ENCODE data around the gene RAF1. TPM values are rescaled to one million over a fixed set of nuclear protein-coding genes. Genes with fewer than 3 reads are reported as not detected.

Gene RAF1
- total RNA-seq, 1 donor from 2014 or later, result 96.8 TPM

DNA sequence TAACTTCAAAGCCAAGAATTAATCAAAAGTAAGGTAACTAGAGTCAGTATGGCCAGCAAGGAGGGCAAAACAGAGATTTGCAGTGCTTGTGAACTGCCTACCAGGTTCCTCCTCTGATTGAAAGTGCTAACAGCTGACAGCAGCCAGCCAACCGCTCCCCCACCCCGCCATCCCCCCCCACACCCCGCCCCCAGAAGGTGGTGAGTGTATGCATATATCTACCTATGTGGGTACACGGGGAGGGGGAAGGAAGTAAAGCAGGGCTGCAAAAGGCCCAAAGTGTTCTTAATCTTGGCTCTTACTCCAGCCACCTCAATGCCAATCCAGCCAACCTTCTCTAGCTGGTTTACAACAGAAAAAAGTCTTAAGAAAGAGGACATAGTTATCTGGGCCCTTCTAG, 50.7 kb downstream of the RAF1 start:
- no peaks in the 10 kb centered on the region for H3K27me3 Mint-ChIP-seq (ENCODE audit: unreplicated experiment)
- no peak overlapping the region for H3K4me3 Mint-ChIP-seq (ENCODE audit: unreplicated experiment)
- no peak for DNase-seq (ENCODE audit: low spot score)
- H3K36me3 Mint-ChIP-seq (ENCODE audit: low read depth, unreplicated experiment), result peaks cover 13% of the 10 kb centered on the region
- TF ChIP-seq, protein P1, sequence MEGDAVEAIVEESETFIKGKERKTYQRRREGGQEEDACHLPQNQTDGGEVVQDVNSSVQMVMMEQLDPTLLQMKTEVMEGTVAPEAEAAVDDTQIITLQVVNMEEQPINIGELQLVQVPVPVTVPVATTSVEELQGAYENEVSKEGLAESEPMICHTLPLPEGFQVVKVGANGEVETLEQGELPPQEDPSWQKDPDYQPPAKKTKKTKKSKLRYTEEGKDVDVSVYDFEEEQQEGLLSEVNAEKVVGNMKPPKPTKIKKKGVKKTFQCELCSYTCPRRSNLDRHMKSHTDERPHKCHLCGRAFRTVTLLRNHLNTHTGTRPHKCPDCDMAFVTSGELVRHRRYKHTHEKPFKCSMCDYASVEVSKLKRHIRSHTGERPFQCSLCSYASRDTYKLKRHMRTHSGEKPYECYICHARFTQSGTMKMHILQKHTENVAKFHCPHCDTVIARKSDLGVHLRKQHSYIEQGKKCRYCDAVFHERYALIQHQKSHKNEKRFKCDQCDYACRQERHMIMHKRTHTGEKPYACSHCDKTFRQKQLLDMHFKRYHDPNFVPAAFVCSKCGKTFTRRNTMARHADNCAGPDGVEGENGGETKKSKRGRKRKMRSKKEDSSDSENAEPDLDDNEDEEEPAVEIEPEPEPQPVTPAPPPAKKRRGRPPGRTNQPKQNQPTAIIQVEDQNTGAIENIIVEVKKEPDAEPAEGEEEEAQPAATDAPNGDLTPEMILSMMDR (IDR thresholded peaks at IDR 0.05; ENCODE audit: unreplicated experiment), result no peak
- peaks cover 6% of the 10 kb centered on the region for H3K4me1 Mint-ChIP-seq (ENCODE audit: unreplicated experiment)
- H3K9me3 Mint-ChIP-seq (ENCODE audit: unreplicated experiment), result no peaks in the 10 kb centered on the region
- H3K27ac Mint-ChIP-seq (ENCODE audit: unreplicated experiment), result peak overlapping the region; percentile 69

DNA sequence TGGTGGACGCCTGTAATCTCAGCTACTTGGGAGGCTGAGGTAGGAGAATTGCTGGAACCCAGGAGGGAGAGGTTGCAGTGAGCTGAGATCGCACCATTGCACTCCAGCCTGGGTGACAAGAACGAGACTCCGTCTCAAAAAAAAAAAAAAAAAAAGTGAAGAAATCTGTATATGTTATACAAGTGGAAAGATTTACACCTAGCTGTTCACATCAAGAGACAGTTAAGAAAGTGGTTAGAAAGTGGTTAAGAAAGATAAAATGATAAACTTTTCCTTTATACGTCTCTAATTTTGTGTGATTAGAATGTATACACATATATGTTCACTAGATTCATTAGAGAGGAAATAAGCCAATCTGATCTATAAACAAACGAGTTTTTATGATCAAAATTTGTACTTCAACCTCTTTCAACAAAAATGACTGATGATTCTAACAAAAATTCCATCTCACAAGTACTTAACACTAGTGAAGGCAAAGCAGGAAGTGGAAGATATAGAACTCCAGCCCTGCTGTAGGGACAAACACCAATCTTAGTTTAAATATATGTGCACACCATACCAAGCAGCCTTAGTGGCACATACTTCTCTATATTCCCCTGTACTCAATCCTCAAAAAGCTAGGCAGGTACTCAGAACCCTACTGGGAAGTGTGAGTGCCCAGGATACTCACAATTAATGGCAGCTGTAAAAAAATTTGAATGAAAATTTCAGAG, 51.2 kb downstream of the RAF1 start:
- H3K36me3 Mint-ChIP-seq (ENCODE audit: low read depth, unreplicated experiment), result peaks cover 13% of the 10 kb centered on the region
- H3K9me3 Mint-ChIP-seq (ENCODE audit: unreplicated experiment), result no peaks in the 10 kb centered on the region
- no peak overlapping the region for H3K4me3 Mint-ChIP-seq (ENCODE audit: unreplicated experiment)
- no peaks in the 10 kb centered on the region for H3K27me3 Mint-ChIP-seq (ENCODE audit: unreplicated experiment)
- no peak for DNase-seq (ENCODE audit: low spot score)
- no peak overlapping the region for H3K27ac Mint-ChIP-seq (ENCODE audit: unreplicated experiment)
- TF ChIP-seq, protein P1 (IDR thresholded peaks at IDR 0.05; ENCODE audit: unreplicated experiment), result no peak
- peaks cover 6% of the 10 kb centered on the region for H3K4me1 Mint-ChIP-seq (ENCODE audit: unreplicated experiment)

DNA sequence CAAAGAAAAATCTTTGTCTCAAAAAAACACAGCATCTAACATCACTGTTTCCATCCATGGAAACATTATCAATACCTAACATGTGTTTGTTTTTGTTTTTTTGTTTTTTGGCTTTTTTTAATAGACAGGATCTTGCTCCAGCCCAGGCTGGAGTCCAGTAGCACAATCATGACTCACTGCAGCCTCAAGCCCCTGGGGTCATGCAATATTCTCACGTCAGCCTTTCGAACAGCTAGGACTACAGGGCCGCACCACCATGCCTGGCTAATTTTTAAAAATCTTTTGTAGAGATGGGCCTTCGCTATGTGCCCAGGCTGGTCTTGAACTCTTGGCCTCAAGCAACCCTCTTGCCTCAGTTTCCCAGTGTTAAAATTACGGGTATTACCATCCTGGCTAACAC, 52.8 kb downstream of the RAF1 start:
- no peak for DNase-seq (ENCODE audit: low spot score)
- Mint-ChIP-seq H3K4me1 (ENCODE audit: unreplicated experiment) (peaks cover 6% of the 10 kb centered on the region), H3K36me3 (ENCODE audit: low read depth, unreplicated experiment) (peaks cover 18% of the 10 kb centered on the region), H3K9me3 (ENCODE audit: unreplicated experiment) (no peaks in the 10 kb centered on the region), H3K4me3 (ENCODE audit: unreplicated experiment) (no peak overlapping the region), H3K27ac (ENCODE audit: unreplicated experiment) (no peak overlapping the region), H3K27me3 (ENCODE audit: unreplicated experiment) (no peaks in the 10 kb centered on the region)
- TF ChIP-seq, protein P1 (IDR thresholded peaks at IDR 0.05; ENCODE audit: unreplicated experiment), result no peak

DNA sequence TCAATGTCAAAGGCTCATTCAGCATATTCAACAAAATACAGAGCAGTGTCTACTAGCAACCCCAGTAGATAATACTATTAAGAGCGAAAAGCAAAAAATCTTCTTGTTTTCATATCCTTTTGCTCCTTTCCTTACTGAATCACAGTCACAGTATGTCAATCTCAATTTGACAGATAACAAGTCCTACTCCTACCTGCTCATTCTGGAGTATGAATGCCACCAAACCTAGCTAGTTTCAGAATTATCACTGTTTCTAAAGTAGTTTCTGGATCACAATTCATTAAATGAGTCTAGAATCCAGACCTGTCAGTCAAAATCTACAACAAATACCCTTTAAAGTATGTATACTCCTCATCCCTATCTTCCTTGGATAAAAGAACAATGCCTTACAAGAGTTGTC, 55.5 kb downstream of the RAF1 start:
- H3K27ac Mint-ChIP-seq (ENCODE audit: unreplicated experiment), result no peak overlapping the region
- no peaks in the 10 kb centered on the region for H3K27me3 Mint-ChIP-seq (ENCODE audit: unreplicated experiment)
- H3K9me3 Mint-ChIP-seq (ENCODE audit: unreplicated experiment), result no peaks in the 10 kb centered on the region
- H3K4me1 Mint-ChIP-seq (ENCODE audit: unreplicated experiment), result no peaks in the 10 kb centered on the region
- no peak for DNase-seq (ENCODE audit: low spot score)
- no peak overlapping the region for H3K4me3 Mint-ChIP-seq (ENCODE audit: unreplicated experiment)
- peaks cover 18% of the 10 kb centered on the region for H3K36me3 Mint-ChIP-seq (ENCODE audit: low read depth, unreplicated experiment)
- TF ChIP-seq, protein P1 (IDR thresholded peaks at IDR 0.05; ENCODE audit: unreplicated experiment), result no peak

DNA sequence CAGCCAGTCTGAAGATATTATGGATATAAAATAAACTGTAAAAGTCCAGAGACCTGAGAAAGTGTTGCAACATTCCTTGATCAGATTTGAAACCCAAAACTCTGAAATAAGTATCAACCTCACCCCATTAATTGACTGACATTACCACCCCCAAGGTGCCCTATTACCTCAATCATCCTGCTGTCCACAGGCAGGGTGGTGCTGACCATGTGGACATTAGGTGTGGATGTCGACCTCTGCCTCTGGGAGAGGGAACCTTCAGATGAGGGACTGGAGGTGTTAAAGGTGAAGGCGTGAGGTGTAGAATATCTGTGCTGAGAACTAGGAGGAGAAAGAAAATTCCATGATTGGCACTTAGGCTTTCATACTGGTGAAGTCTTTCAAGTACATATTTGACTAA, 59.9 kb downstream of the RAF1 start:
- Mint-ChIP-seq H3K4me1 (ENCODE audit: unreplicated experiment) (no peaks in the 10 kb centered on the region), H3K4me3 (ENCODE audit: unreplicated experiment) (no peak overlapping the region), H3K9me3 (ENCODE audit: unreplicated experiment) (no peaks in the 10 kb centered on the region), H3K36me3 (ENCODE audit: low read depth, unreplicated experiment) (peaks cover 10% of the 10 kb centered on the region), H3K27ac (ENCODE audit: unreplicated experiment) (no peak overlapping the region), H3K27me3 (ENCODE audit: unreplicated experiment) (no peaks in the 10 kb centered on the region)
- TF ChIP-seq, protein P1 (IDR thresholded peaks at IDR 0.05; ENCODE audit: unreplicated experiment), result no peak
- DNase-seq (ENCODE audit: low spot score), result no peak

All from endothelial cell (in vitro differentiated cells).